ENCODE measurements around the gene MFGE8. TPM values are rescaled to one million over a fixed set of nuclear protein-coding genes. Genes with fewer than 3 reads are reported as not detected.

The MFGE8 gene
- 35.9 and 42.7 TPM in 2 replicates for total RNA-seq

GRCh38 chr15:88913017-88913849 lies at the start of gene MFGE8:
MFGE8 (minus strand) TSS chr15:88913379; CDS start chr15:88913319, 60 bp downstream.

DNA sequence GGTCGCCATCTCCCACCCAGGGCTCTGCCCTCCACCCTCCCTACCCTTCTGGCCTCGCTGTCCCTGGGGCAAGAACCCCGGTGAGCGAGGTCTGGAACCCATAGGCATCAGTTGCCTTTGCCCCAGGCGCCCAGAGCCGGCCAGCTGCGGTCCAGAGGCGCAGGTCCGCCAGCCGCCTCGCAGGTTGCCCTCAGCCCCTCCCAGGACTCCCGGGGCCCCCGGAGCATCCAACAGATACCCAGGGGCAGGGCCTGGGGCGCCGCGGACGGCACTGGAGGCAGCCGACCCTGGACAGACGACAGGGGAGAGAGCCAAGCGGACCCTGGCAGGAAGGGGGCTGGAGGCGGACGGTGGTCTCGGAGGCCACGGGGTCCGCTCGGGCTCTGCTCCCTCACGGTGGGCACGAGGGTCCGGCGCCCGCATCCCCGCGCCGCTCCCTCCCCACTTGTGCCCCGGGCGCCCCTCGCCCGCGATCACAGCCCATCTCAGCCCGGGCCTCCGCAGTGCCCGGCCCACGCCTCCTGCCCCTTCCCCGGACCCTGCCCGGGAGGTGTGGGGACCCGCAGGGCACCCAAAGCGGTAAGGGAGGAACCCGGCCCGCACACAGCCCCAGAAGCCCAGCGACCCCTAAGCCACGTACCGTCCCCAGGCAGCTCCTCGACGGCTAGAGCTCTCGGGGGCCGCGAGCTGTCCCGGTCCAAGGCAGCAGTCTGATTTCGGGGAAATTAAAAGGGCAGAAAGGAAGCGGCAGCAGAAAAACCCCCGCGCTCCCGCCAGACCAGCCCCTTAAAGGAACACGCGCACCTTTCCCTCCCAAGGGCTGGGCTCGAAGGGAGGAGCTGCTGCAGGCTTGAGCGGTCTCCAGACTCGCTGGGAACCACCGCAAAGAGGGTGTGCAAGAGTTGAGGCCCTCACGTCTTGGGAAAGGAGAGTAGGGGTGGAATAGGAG lies 18.1 kb downstream of the MFGE8 start, which contains the start of gene HAPLN3:
Gene HAPLN3 (minus strand): TSS at position 726 of the 949 bp plus-strand sequence. CDS start 8,246 bp downstream, outside the sequence.

Other genes with a start within 250 kb of the MFGE8 start
- not detected in 2 replicates for gene ACAN, start 109.9 kb downstream of the MFGE8 start, total RNA-seq
- 7.3 and 7.8 TPM in 2 replicates for gene HAPLN3, start 17.8 kb downstream of the MFGE8 start, total RNA-seq
- gene ABHD2, start 175.1 kb upstream of the MFGE8 start, total RNA-seq = 33.1 and 43.4 TPM in 2 replicates

Measured in airway epithelial cell (primary cell).